Transverse colon (tissue), 4 donors: ENCODE data around the gene TIE1.

ENCODE experiments used
- CTCF ChIP-seq, 5 experiments: fragments of 200-600 bp in 3 of 5; fragments of 450-650 bp in 2 of 5; sonication (generic) in 3 of 5; IDR thresholded peaks; 1 replicate in 2 of 5; 2 replicates in 3 of 5; pipeline ENCODE4 v1.5.1; 2016 to 2017; ENCODE audit warnings: antibody characterized with exemption in 5 of 5, inconsistent platforms in 3 of 5, mild to moderate bottlenecking in 2 of 5, moderate library complexity in 1 of 5
- EP300 ChIP-seq: sonication (generic); formaldehyde crosslinking; IDR thresholded peaks from one replicate; pipeline ENCODE4 v1.6.1; 2017; ENCODE audit warnings: antibody characterized with exemption, low read depth
- POLR2A ChIP-seq: fragments of 450-650 bp; IDR thresholded peaks from one replicate; pipeline ENCODE4 v1.6.1; 2016; ENCODE audit warnings: antibody characterized with exemption, mild to moderate bottlenecking, moderate library complexity
- POLR2AphosphoS5 ChIP-seq, 3 donors: sonication (generic); formaldehyde crosslinking; IDR thresholded peaks; one replicate each; pipeline ENCODE4 v1.6.1; 2016; ENCODE audit warnings: antibody characterized with exemption in 3 of 3

GRCh38 chr1:43357251-43357650, 56.5 kb downstream of the TIE1 start:
- no peak for TF ChIP-seq POLR2AphosphoS5 (IDR thresholded peaks at IDR 0.05)
- TF ChIP-seq CTCF (IDR thresholded peaks at IDR 0.05): no peak
- TF ChIP-seq EP300: no peak
- no peak for TF ChIP-seq POLR2A
